Measurements from ENCODE around the gene LDLRAD4. TPM values are rescaled to one million over a fixed set of nuclear protein-coding genes. Genes with fewer than 3 reads are reported as not detected.

Gene LDLRAD4
- total RNA-seq, 1 donor: under 0.01 TPM

DNA sequence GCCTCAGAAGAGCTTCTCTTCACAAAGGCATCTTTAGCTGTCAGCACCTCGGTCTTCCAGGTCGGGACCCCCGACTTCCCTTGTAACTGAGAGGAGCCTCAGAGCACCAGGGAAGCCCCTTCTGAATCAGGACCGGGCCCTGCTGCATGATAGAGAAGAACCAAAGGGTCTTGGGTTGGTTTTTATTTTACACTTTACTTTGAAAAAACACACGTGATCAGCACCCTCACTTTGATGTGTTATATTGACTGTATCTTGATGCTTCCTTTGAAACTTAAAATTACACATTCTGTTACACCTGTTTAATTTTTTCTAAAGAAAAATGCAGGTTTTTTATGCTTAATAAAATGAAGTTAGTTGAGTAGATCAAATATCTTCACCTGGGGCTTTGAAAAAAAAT lies 305.5 kb downstream of the LDLRAD4 start:
- TF ChIP-seq, protein P1, sequence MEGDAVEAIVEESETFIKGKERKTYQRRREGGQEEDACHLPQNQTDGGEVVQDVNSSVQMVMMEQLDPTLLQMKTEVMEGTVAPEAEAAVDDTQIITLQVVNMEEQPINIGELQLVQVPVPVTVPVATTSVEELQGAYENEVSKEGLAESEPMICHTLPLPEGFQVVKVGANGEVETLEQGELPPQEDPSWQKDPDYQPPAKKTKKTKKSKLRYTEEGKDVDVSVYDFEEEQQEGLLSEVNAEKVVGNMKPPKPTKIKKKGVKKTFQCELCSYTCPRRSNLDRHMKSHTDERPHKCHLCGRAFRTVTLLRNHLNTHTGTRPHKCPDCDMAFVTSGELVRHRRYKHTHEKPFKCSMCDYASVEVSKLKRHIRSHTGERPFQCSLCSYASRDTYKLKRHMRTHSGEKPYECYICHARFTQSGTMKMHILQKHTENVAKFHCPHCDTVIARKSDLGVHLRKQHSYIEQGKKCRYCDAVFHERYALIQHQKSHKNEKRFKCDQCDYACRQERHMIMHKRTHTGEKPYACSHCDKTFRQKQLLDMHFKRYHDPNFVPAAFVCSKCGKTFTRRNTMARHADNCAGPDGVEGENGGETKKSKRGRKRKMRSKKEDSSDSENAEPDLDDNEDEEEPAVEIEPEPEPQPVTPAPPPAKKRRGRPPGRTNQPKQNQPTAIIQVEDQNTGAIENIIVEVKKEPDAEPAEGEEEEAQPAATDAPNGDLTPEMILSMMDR (IDR thresholded peaks at IDR 0.05; ENCODE audit: extremely low read depth, low read depth, low read length): no peak
- H3K9me3 ChIP-seq (ENCODE audit: low read depth, low read length): no peaks in the 10 kb centered on the region
- H3K27me3 ChIP-seq (ENCODE audit: insufficient read depth, low read length): no peaks in the 10 kb centered on the region
- H3K4me2 ChIP-seq (ENCODE audit: insufficient read depth, low read length): no peak overlapping the region
- no peaks in the 10 kb centered on the region for H4K20me1 ChIP-seq (ENCODE audit: insufficient read depth, low read length)
- no peak overlapping the region for H3K27ac ChIP-seq (ENCODE audit: low read depth, low read length)
- no peak overlapping the region for H2AFZ ChIP-seq (ENCODE audit: low read length)
- H3K79me2 ChIP-seq (ENCODE audit: insufficient read depth, low read length): no peaks in the 10 kb centered on the region
- no peaks in the 10 kb centered on the region for H3K36me3 ChIP-seq (ENCODE audit: insufficient read depth, low read length)
- no peaks in the 10 kb centered on the region for H3K4me1 ChIP-seq (ENCODE audit: insufficient read depth, low read length)
- no peak overlapping the region for H3K4me3 ChIP-seq (ENCODE audit: insufficient read depth, low read length)
- DNase-seq (ENCODE audit: insufficient read length, low spot score, missing footprints): no peak

DNA sequence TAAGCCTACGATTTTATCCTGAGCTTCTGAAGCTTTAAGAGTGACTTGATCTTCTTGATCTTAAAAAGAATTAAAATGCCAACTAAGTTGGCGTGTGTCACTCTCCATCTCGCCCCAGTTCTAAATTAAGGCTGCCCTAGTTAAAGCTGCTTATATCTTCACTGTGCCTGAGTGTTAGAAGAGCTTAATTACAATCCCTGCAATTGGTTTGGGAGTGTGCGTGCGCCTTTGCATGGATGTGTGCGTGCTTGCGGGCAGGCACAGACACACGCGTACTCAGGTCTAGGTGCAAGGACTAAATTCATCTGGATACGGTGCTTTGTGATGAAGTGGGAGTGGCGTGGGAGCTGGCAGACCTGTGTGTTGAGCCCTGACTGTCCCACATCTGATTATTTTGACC lies 306.3 kb downstream of the LDLRAD4 start:
- H3K27ac ChIP-seq (ENCODE audit: low read depth, low read length): no peak overlapping the region
- no peak for DNase-seq (ENCODE audit: insufficient read length, low spot score, missing footprints)
- no peaks in the 10 kb centered on the region for H3K79me2 ChIP-seq (ENCODE audit: insufficient read depth, low read length)
- H3K9me3 ChIP-seq (ENCODE audit: low read depth, low read length): no peaks in the 10 kb centered on the region
- no peak overlapping the region for H3K4me3 ChIP-seq (ENCODE audit: insufficient read depth, low read length)
- no peaks in the 10 kb centered on the region for H3K27me3 ChIP-seq (ENCODE audit: insufficient read depth, low read length)
- H3K4me2 ChIP-seq (ENCODE audit: insufficient read depth, low read length): no peak overlapping the region
- no peak overlapping the region for H2AFZ ChIP-seq (ENCODE audit: low read length)
- no peaks in the 10 kb centered on the region for H4K20me1 ChIP-seq (ENCODE audit: insufficient read depth, low read length)
- no peaks in the 10 kb centered on the region for H3K4me1 ChIP-seq (ENCODE audit: insufficient read depth, low read length)
- TF ChIP-seq, protein P1 (IDR thresholded peaks at IDR 0.05; ENCODE audit: extremely low read depth, low read depth, low read length): no peak
- no peaks in the 10 kb centered on the region for H3K36me3 ChIP-seq (ENCODE audit: insufficient read depth, low read length)

DNA sequence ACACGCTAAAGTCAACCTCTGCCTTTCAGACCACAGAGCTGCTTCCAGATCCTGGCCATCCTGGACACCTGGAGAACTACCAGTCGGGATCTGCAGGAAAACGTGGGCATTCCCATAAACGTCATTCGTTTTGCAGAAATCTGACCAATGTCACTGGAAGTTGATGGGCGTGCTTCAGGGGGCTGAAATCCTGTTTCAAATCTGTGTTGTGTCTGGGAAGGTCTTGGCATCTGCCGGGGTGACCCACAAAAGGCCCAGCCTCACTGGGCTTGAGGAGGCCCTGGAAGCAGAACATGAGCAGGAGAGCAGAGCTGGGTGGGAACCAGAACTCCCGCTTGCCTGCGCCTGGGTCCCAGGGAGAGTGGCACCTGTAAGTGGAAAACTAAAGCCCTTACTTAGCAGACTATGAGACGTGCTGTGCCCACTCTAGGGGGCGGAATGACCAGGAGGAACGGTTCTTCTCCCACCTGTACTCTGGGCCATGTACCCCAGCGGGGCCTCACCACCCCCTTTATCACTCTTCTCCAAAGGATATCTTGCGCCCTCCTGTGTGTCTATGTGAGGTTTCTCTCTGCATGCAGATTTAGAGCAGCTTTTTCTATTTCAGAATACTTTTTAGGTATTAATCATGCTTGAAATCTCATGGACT lies 306.9 kb downstream of the LDLRAD4 start:
- Histone ChIP-seq H3K27me3 (ENCODE audit: insufficient read depth, low read length) (no peaks in the 10 kb centered on the region), H3K4me3 (ENCODE audit: insufficient read depth, low read length) (no peak overlapping the region), H4K20me1 (ENCODE audit: insufficient read depth, low read length) (no peaks in the 10 kb centered on the region), H3K4me2 (ENCODE audit: insufficient read depth, low read length) (no peak overlapping the region), H3K4me1 (ENCODE audit: insufficient read depth, low read length) (no peaks in the 10 kb centered on the region), H3K36me3 (ENCODE audit: insufficient read depth, low read length) (no peaks in the 10 kb centered on the region), H3K79me2 (ENCODE audit: insufficient read depth, low read length) (no peaks in the 10 kb centered on the region), H2AFZ (ENCODE audit: low read length) (no peak overlapping the region), H3K9me3 (ENCODE audit: low read depth, low read length) (no peaks in the 10 kb centered on the region), H3K27ac (ENCODE audit: low read depth, low read length) (no peak overlapping the region)
- no peak for DNase-seq (ENCODE audit: insufficient read length, low spot score, missing footprints)
- TF ChIP-seq, protein P1 (IDR thresholded peaks at IDR 0.05; ENCODE audit: extremely low read depth, low read depth, low read length): no peak

DNA sequence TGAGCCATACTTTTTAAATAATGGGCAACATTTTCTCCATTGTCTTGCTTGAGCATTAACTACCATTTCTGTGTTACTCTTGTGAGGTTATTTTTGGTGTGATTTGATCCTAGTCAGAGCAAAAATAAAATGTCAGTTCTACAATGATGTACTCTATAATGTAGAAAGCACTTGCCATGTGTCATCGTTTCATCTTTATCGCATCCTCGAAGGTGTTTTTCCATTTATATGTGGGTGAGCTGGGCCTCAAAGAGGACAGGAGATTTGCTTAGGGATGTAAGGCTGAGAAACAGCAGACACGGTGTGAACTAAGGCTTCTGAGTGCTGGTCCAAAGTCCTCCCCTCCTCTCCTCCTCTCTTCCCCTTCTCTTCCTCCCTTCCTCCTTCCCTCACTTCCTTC lies 308.0 kb downstream of the LDLRAD4 start:
- Histone ChIP-seq H3K79me2 (ENCODE audit: insufficient read depth, low read length) (no peaks in the 10 kb centered on the region), H2AFZ (ENCODE audit: low read length) (no peak overlapping the region)

More for the DNA sequence above, 308.0 kb downstream of the LDLRAD4 start:
- Histone ChIP-seq H3K9me3 (ENCODE audit: low read depth, low read length) (no peaks in the 10 kb centered on the region), H3K4me2 (ENCODE audit: insufficient read depth, low read length) (no peak overlapping the region), H4K20me1 (ENCODE audit: insufficient read depth, low read length) (no peaks in the 10 kb centered on the region), H3K36me3 (ENCODE audit: insufficient read depth, low read length) (no peaks in the 10 kb centered on the region), H3K27me3 (ENCODE audit: insufficient read depth, low read length) (no peaks in the 10 kb centered on the region), H3K4me3 (ENCODE audit: insufficient read depth, low read length) (no peak overlapping the region), H3K4me1 (ENCODE audit: insufficient read depth, low read length) (no peaks in the 10 kb centered on the region), H3K27ac (ENCODE audit: low read depth, low read length) (no peak overlapping the region)
- TF ChIP-seq, protein P1 (IDR thresholded peaks at IDR 0.05; ENCODE audit: extremely low read depth, low read depth, low read length): no peak
- DNase-seq (ENCODE audit: insufficient read length, low spot score, missing footprints): no peak
